Karpas-422 (cell line): ENCODE measurements around the gene HRH2. TPM values are rescaled to one million over a fixed set of nuclear protein-coding genes. Genes with fewer than 3 reads are reported as not detected.
A peak's percentile ranks its signal among the peaks of the same experiment; 100 is the strongest.

Experiments used
- DNase-seq: peaks from one replicate; pipeline ENCODE4 v3.0.0-alpha.2; 2015
- H2AFZ ChIP-seq: fragments of 200-600 bp; sonication (generic); 2 replicates; pipeline ENCODE4 v1.6.1; 2014; ENCODE audit warnings: antibody characterized with exemption, low read length, mixed read lengths
- H3K27ac ChIP-seq: fragments of 200-600 bp; sonication (generic); 2 replicates; pipeline ENCODE4 v1.5.1; 2014; ENCODE audit warnings: mild to moderate bottlenecking, low read length, moderate library complexity
- H3K27me3 ChIP-seq: fragments of 200-600 bp; sonication (generic); 2 replicates; pipeline ENCODE4 v1.6.1; 2014; ENCODE audit warnings: low read length, mixed read lengths
- H3K36me3 ChIP-seq: fragments of 200-600 bp; sonication (generic); 2 replicates; pipeline ENCODE4 v1.6.1; 2014; ENCODE audit warnings: low read length, mixed read lengths; ENCODE audit not compliant: insufficient read depth
- H3K4me1 ChIP-seq: fragments of 200-600 bp; sonication (generic); 2 replicates; pipeline ENCODE4 v1.6.1; 2014; ENCODE audit warnings: mild to moderate bottlenecking, low read length, mixed read lengths
- H3K4me2 ChIP-seq: fragments of 200-600 bp; sonication (generic); 2 replicates; pipeline ENCODE4 v1.6.1; 2014; ENCODE audit warnings: low read length, low read depth, mild to moderate bottlenecking; ENCODE audit not compliant: poor library complexity, severe bottlenecking
- H3K4me3 ChIP-seq: fragments of 200-600 bp; sonication (generic); 2 replicates; pipeline ENCODE4 v1.5.1; 2014; ENCODE audit warnings: mild to moderate bottlenecking, antibody characterized with exemption, low read length, mixed read lengths
- H3K79me2 ChIP-seq: fragments of 200-600 bp; sonication (generic); 2 replicates; pipeline ENCODE4 v1.6.1; 2014; ENCODE audit warnings: mild to moderate bottlenecking, low read length, mixed read lengths
- H3K9ac ChIP-seq: fragments of 200-600 bp; sonication (generic); 2 replicates; pipeline ENCODE4 v1.6.0; 2014; ENCODE audit warnings: low read length
- H3K9me2 ChIP-seq: fragments of 200-600 bp; sonication (generic), shearing (Covaris generic); replicated peaks from 2 replicates; pipeline ENCODE4 v1.6.0; 2014; ENCODE audit warnings: mild to moderate bottlenecking, low read length, moderate library complexity; ENCODE audit not compliant: insufficient read depth
- H3K9me3 ChIP-seq: fragments of 300-700, 200-600 bp; sonication (generic); 2 replicates; pipeline ENCODE4 v1.6.1; 2014; ENCODE audit warnings: low read length, mixed read lengths
- H4K20me1 ChIP-seq: fragments of 200-600 bp; sonication (generic); 2 replicates; pipeline ENCODE4 v1.6.1; 2014; ENCODE audit warnings: mild to moderate bottlenecking, antibody characterized with exemption, low read length, low read depth; ENCODE audit not compliant: insufficient read depth
- total RNA-seq: library from RNA; depleted of rRNA; stranded (reverse); fragments of >200 nt; shearing (Covaris generic); gene quantifications from 2 replicates; pipeline ENCODE4 v1.2.3, GENCODE V29; 2014; ENCODE audit warnings: low replicate concordance

Gene HRH2
- total RNA-seq, 1 experiment from 2014 or later, result not detected

GRCh38 chr5:175724314-175725275, 66.7 kb downstream of the HRH2 start:
- H3K9me3 ChIP-seq, result no peaks in the 10 kb centered on the region
- H3K79me2 ChIP-seq, result no peaks in the 10 kb centered on the region
- no peaks in the 10 kb centered on the region for H3K36me3 ChIP-seq
- H3K9me2 ChIP-seq, result no peaks in the 10 kb centered on the region
- no peaks in the 10 kb centered on the region for H3K4me1 ChIP-seq
- no peak overlapping the region for H3K27ac ChIP-seq
- no peak overlapping the region for H3K4me3 ChIP-seq
- H3K4me2 ChIP-seq, result no peak overlapping the region
- no peaks in the 10 kb centered on the region for H3K27me3 ChIP-seq
- H3K9ac ChIP-seq, result no peak overlapping the region
- H2AFZ ChIP-seq, result no peak overlapping the region
- no peaks in the 10 kb centered on the region for H4K20me1 ChIP-seq
- no peak for DNase-seq

GRCh38 chr5:175728316-175728715, 70.4 kb downstream of the HRH2 start:
- Histone ChIP-seq H3K9ac (no peak overlapping the region), H3K27me3 (no peaks in the 10 kb centered on the region), H3K4me3 (no peak overlapping the region), H3K4me1 (no peaks in the 10 kb centered on the region), H3K4me2 (no peak overlapping the region), H2AFZ (no peak overlapping the region), H3K27ac (no peak overlapping the region), H3K79me2 (no peaks in the 10 kb centered on the region), H4K20me1 (no peaks in the 10 kb centered on the region), H3K36me3 (no peaks in the 10 kb centered on the region), H3K9me3 (no peaks in the 10 kb centered on the region), H3K9me2 (no peaks in the 10 kb centered on the region)
- no peak for DNase-seq

- Histone ChIP-seq H3K9ac (no peak overlapping the region), H3K27me3 (no peaks in the 10 kb centered on the region), H3K27ac (no peak overlapping the region)
Measured at GRCh38 chr5:175728885-175729828, 71.3 kb downstream of the HRH2 start.

GRCh38 chr5:175729829-175730277, 72.0 kb downstream of the HRH2 start:
- Histone ChIP-seq H3K9me3 (no peaks in the 10 kb centered on the region), H3K9ac (no peak overlapping the region), H3K36me3 (no peaks in the 10 kb centered on the region), H3K9me2 (no peaks in the 10 kb centered on the region), H3K27me3 (no peaks in the 10 kb centered on the region), H2AFZ (no peak overlapping the region), H3K4me3 (no peak overlapping the region), H4K20me1 (no peaks in the 10 kb centered on the region), H3K4me2 (no peak overlapping the region), H3K79me2 (no peaks in the 10 kb centered on the region), H3K27ac (no peak overlapping the region), H3K4me1 (no peaks in the 10 kb centered on the region)
- DNase-seq, result peak; percentile 90

More at GRCh38 chr5:175728885-175729828, 71.3 kb downstream of the HRH2 start:
- Histone ChIP-seq H3K9me3 (no peaks in the 10 kb centered on the region), H3K4me3 (no peak overlapping the region), H2AFZ (no peak overlapping the region), H3K79me2 (no peaks in the 10 kb centered on the region), H4K20me1 (no peaks in the 10 kb centered on the region), H3K36me3 (no peaks in the 10 kb centered on the region), H3K4me2 (no peak overlapping the region), H3K9me2 (no peaks in the 10 kb centered on the region), H3K4me1 (no peaks in the 10 kb centered on the region)
- DNase-seq, result no peak

- no peak for DNase-seq
- no peaks in the 10 kb centered on the region for H3K9me2 ChIP-seq
- H3K9me3 ChIP-seq, result no peaks in the 10 kb centered on the region
- no peak overlapping the region for H3K4me3 ChIP-seq
- no peaks in the 10 kb centered on the region for H3K79me2 ChIP-seq
- H2AFZ ChIP-seq, result no peak overlapping the region
- no peak overlapping the region for H3K27ac ChIP-seq
- H3K27me3 ChIP-seq, result no peaks in the 10 kb centered on the region
- no peak overlapping the region for H3K9ac ChIP-seq
- no peaks in the 10 kb centered on the region for H3K36me3 ChIP-seq
- no peaks in the 10 kb centered on the region for H4K20me1 ChIP-seq
- H3K4me2 ChIP-seq, result no peak overlapping the region
- no peaks in the 10 kb centered on the region for H3K4me1 ChIP-seq
Measured at GRCh38 chr5:175731172-175731571, 73.3 kb downstream of the HRH2 start.

GRCh38 chr5:175731756-175732465, 74.0 kb downstream of the HRH2 start:
- Histone ChIP-seq H3K9ac (no peak overlapping the region), H3K4me3 (no peak overlapping the region), H3K36me3 (no peaks in the 10 kb centered on the region), H3K4me2 (no peak overlapping the region), H3K9me2 (no peaks in the 10 kb centered on the region), H2AFZ (no peak overlapping the region), H3K9me3 (no peaks in the 10 kb centered on the region), H4K20me1 (no peaks in the 10 kb centered on the region), H3K27ac (no peak overlapping the region), H3K4me1 (no peaks in the 10 kb centered on the region), H3K27me3 (no peaks in the 10 kb centered on the region), H3K79me2 (no peaks in the 10 kb centered on the region)
- DNase-seq, result no peak

- no peaks in the 10 kb centered on the region for H3K27me3 ChIP-seq
- H3K4me1 ChIP-seq, result no peaks in the 10 kb centered on the region
- no peaks in the 10 kb centered on the region for H3K9me2 ChIP-seq
- no peaks in the 10 kb centered on the region for H3K79me2 ChIP-seq
- H3K9me3 ChIP-seq, result no peaks in the 10 kb centered on the region
- H3K9ac ChIP-seq, result no peak overlapping the region
- H3K4me3 ChIP-seq, result no peak overlapping the region
- DNase-seq, result no peak
- no peak overlapping the region for H2AFZ ChIP-seq
- no peak overlapping the region for H3K4me2 ChIP-seq
- no peaks in the 10 kb centered on the region for H3K36me3 ChIP-seq
- no peak overlapping the region for H3K27ac ChIP-seq
- H4K20me1 ChIP-seq, result no peaks in the 10 kb centered on the region
Measured at GRCh38 chr5:175733017-175733416, 75.1 kb downstream of the HRH2 start.
